K562 (cell line): ENCODE measurements around the gene GAS2L2. TPM values are rescaled to one million over a fixed set of nuclear protein-coding genes. Genes with fewer than 3 reads are reported as not detected.

Experiments used
- ATAC-seq: fragments of 200-7000 bp; cut with Tn5 transposase; 3 replicates; pipeline ENCODE4 v1.9.1; 2020; ENCODE audit warnings: moderate library complexity
- BruUV-seq: library from RNA; stranded (reverse); fragments of 400-500 nt; replicated peaks from 2 replicates; lab custom pipeline; 2021; lab: Mats Ljungman, UMichigan
- CTCF ChIA-PET: fragments of 300-600 bp; formaldehyde crosslinking; extraction: SDS; loops from one replicate; lab custom pipeline; 2021; ENCODE audit warnings: low intra/inter-chr PET ratio; lab: Yijun Ruan, JAX
- POLR2A ChIA-PET: fragments of 300-600, 350-650 bp; sonication (Branson Sonifier 250); formaldehyde crosslinking; extraction: SDS; loops from one replicate; lab custom pipeline; 2021; ENCODE audit warnings: antibody characterized with exemption, inconsistent platforms; lab: Yijun Ruan, JAX
- DNase-seq, 4 experiments: peaks; one replicate each; pipeline versions ENCODE4 v3.0.0 to v3.0.0-alpha.2; 2011 to 2018; ENCODE audit warnings: low spot score in 3 of 4, mixed read lengths in 3 of 4; ENCODE audit errors: extremely low read depth in 1 of 4
- FAIRE-seq: peaks from 2 replicates; lab custom pipeline; 2011; peaks lifted over from hg19 to GRCh38; lab: Jason Lieb, UNC
- H2AFZ ChIP-seq: 2 replicates; pipeline ENCODE4 v1.6.0; 2011; ENCODE audit warnings: low read depth, low read length, control low read depth, inconsistent platforms
- H3K27ac ChIP-seq: fragments of 200-600 bp; 3 replicates; pipeline ENCODE4 v1.8.0; 2011; ENCODE audit warnings: low read depth, mild to moderate bottlenecking, control low read depth, inconsistent platforms, low read length, moderate library complexity, mixed read lengths; ENCODE audit errors: extremely low read depth
- H3K27me3 ChIP-seq, 2 experiments: fragments of 300-600 bp in 1 of 2; 2 replicates in 1 of 2; 3 replicates in 1 of 2; pipeline versions ENCODE4 v1.6.0 to v1.8.0; 2011; ENCODE audit warnings: inconsistent platforms in 2 of 2, low read length in 2 of 2, mild to moderate bottlenecking in 1 of 2, mixed read lengths in 1 of 2, moderate library complexity in 1 of 2; ENCODE audit not compliant: control insufficient read depth in 2 of 2, insufficient read depth in 2 of 2
- H3K36me3 ChIP-seq: fragments of 300-600 bp; 3 replicates; pipeline ENCODE4 v1.8.0; 2011; ENCODE audit warnings: mild to moderate bottlenecking, low read length, inconsistent platforms; ENCODE audit not compliant: control insufficient read depth, insufficient read depth
- H3K4me1 ChIP-seq, 2 experiments: fragments of 200-600 bp in 1 of 2; replicated peaks in 1 of 2; 2 replicates in 1 of 2; 3 replicates in 1 of 2; pipeline versions ENCODE4 v1.5.1 to v1.8.0; 2011; ENCODE audit warnings: inconsistent platforms in 2 of 2, low read length in 2 of 2, mild to moderate bottlenecking in 1 of 2, mixed read lengths in 1 of 2, moderate library complexity in 1 of 2; ENCODE audit not compliant: control insufficient read depth in 2 of 2, insufficient read depth in 2 of 2
- H3K4me2 ChIP-seq: 2 replicates; pipeline ENCODE4 v1.6.1; 2011; ENCODE audit warnings: low read length, control low read depth, inconsistent platforms, mixed read lengths; ENCODE audit not compliant: insufficient read depth
- H3K4me3 ChIP-seq: fragments of 200-600 bp; sonication (generic), shearing (Covaris generic); 2 replicates; pipeline ENCODE4 v1.5.1; 2016; ENCODE audit warnings: control low read depth, inconsistent platforms
- H3K79me2 ChIP-seq: fragments of 200-600 bp; 3 replicates; pipeline ENCODE4 v1.8.0; 2011; ENCODE audit warnings: low read length, inconsistent platforms; ENCODE audit not compliant: control insufficient read depth, insufficient read depth
- H3K9ac ChIP-seq, 2 experiments: 2 replicates each; pipeline versions ENCODE4 v1.6.0 to v1.6.1; 2011; ENCODE audit warnings: low read depth in 2 of 2, low read length in 2 of 2, control low read depth in 1 of 2, inconsistent platforms in 1 of 2, mild to moderate bottlenecking in 1 of 2, mixed read lengths in 1 of 2; ENCODE audit not compliant: insufficient read depth in 1 of 2
- H3K9me1 ChIP-seq: one replicate; pipeline ENCODE4 v1.6.0; 2011; ENCODE audit warnings: inconsistent platforms, mild to moderate bottlenecking, low read length, moderate library complexity; ENCODE audit not compliant: control insufficient read depth, insufficient read depth
- H3K9me3 ChIP-seq: replicated peaks from 2 replicates; pipeline ENCODE4 v1.5.1; 2011; ENCODE audit warnings: low read depth, low read length, inconsistent platforms; ENCODE audit not compliant: control insufficient read depth, insufficient read depth
- H4K20me1 ChIP-seq: replicated peaks from 2 replicates; pipeline ENCODE4 v1.6.1; 2011; ENCODE audit warnings: low read length, inconsistent platforms, mixed read lengths; ENCODE audit not compliant: control insufficient read depth, insufficient read depth
- CBFA2T2 ChIP-seq: fragments of 450-650 bp; conservative IDR thresholded peaks from 2 replicates; pipeline ENCODE4 v1.6.1; 2017; ENCODE audit warnings: mild to moderate bottlenecking
- CBX1 ChIP-seq: sonication (generic); IDR thresholded peaks from 2 replicates; pipeline ENCODE4 v1.6.1; 2016; ENCODE audit warnings: antibody characterized with exemption, low read depth, mild to moderate bottlenecking
- CSDE1 ChIP-seq, 2 experiments: fragments of 450-650 bp; IDR thresholded peaks; 2 replicates each; pipeline ENCODE4 v1.6.1; 2016; ENCODE audit warnings: mild to moderate bottlenecking in 1 of 2
- ELF1 ChIP-seq: fragments of 200-800 bp; sonication (Bioruptor generic); IDR thresholded peaks from 2 replicates; pipeline ENCODE4 v1.6.1; 2016; ENCODE audit warnings: missing genetic modification characterization, missing compliant biosample characterization
- KLF1 ChIP-seq: fragments of 450-650 bp; IDR thresholded peaks from 2 replicates; pipeline ENCODE4 v1.6.1; 2016; ENCODE audit warnings: missing genetic modification characterization, missing compliant biosample characterization
- NFIX ChIP-seq: fragments of 250-450 bp; sonication (Bioruptor Pico); IDR thresholded peaks from 2 replicates; pipeline ENCODE4 v1.4.0; 2020; ENCODE audit warnings: low read depth, mild to moderate bottlenecking, moderate library complexity
- SREBF1 ChIP-seq: fragments of 150-350 bp; IDR thresholded peaks from 2 replicates; pipeline ENCODE4 v1.6.1; 2014; ENCODE audit warnings: antibody characterized with exemption, low read depth, low read length, borderline replicate concordance
- TFE3 ChIP-seq: fragments of 450-650 bp; formaldehyde crosslinking; IDR thresholded peaks from 2 replicates; pipeline ENCODE4 v1.4.0; 2020; ENCODE audit warnings: mild to moderate bottlenecking, mixed read lengths
- ZBTB1 ChIP-seq: sonication (generic); formaldehyde crosslinking; IDR thresholded peaks from 2 replicates; pipeline ENCODE4 v1.8.1; 2023; ENCODE audit warnings: missing genetic modification reagents, low read depth, mild to moderate bottlenecking, borderline replicate concordance
- ZBTB49 ChIP-seq: sonication (generic); formaldehyde crosslinking; IDR thresholded peaks from 2 replicates; pipeline ENCODE4 v1.8.0; 2022; ENCODE audit warnings: missing genetic modification reagents, mild to moderate bottlenecking, borderline replicate concordance
- ZNF445 ChIP-seq: fragments of 250-450 bp; sonication (Bioruptor Pico); IDR thresholded peaks from 2 replicates; pipeline ENCODE4 v1.4.0; 2020; ENCODE audit warnings: low read depth, mild to moderate bottlenecking, moderate library complexity
- WGBS: fragments of 100-300 bp; shearing (Covaris generic); methylation state at CpG from one replicate; pipeline ENCODE4 v1.1.6; 2016; ENCODE audit warnings: low coverage, mixed read lengths; ENCODE audit not compliant: insufficient coverage; ENCODE audit errors: missing lambda C conversion rate; 5-methylcytosine and 5-hydroxymethylcytosine counted together
- in situ Hi-C: fragments of 300-500 bp; cut with MboI; formaldehyde crosslinking; loops from 4 replicates; pipeline ENCODE4 v1.15.0; 2018; ENCODE audit warnings: inconsistent platforms, mixed read lengths
- intact Hi-C: fragments of 100-400 bp; cut with micrococcal nuclease; formaldehyde crosslinking; loops from 2 replicates; pipeline ENCODE4 v1.14.2; 2022
- polyA plus RNA-seq, 8 experiments: library from polyadenylated mRNA; depleted of rRNA in 4 of 8; stranded (reverse) in 5 of 8; unstranded in 3 of 8; fragments of >200 nt; fragmentation: Nextera tagmentation in 2 of 8; fragmentation: Illumina TruSeq in 1 of 8; extraction: Ambion mirVana in 2 of 8; extraction: Trizol in 1 of 8; gene quantifications; 2 replicates each; pipeline versions ENCODE4 v1.2.1 to v1.2.3, GENCODE V29; 2011 to 2014; ENCODE audit warnings: inconsistent platforms in 1 of 8, missing spikeins in 1 of 8
- total RNA-seq, 7 experiments: library from RNA; depleted of rRNA in 6 of 7; stranded (reverse); fragments of >200 nt in 6 of 7; fragmentation: Illumina TruSeq in 2 of 7; extraction: Trizol in 2 of 7; gene quantifications; 2 replicates each; pipeline versions ENCODE4 v1.2.1 to v1.2.3, GENCODE V29; 2011 to 2021; ENCODE audit warnings: low replicate concordance in 1 of 7
- TF ChIP-seq, protein P1 (sequence below): fragments of 250-450 bp; sonication (Bioruptor Pico); IDR thresholded peaks from 2 replicates; pipeline ENCODE4 v1.5.0; 2022; ENCODE audit warnings: mild to moderate bottlenecking

Gene GAS2L2
- total and polyA plus RNA-seq, 9 of the 15 experiments (the other 6 are each of a cell fraction or from before 2014, with no cell fraction given) = not detected

DNA sequence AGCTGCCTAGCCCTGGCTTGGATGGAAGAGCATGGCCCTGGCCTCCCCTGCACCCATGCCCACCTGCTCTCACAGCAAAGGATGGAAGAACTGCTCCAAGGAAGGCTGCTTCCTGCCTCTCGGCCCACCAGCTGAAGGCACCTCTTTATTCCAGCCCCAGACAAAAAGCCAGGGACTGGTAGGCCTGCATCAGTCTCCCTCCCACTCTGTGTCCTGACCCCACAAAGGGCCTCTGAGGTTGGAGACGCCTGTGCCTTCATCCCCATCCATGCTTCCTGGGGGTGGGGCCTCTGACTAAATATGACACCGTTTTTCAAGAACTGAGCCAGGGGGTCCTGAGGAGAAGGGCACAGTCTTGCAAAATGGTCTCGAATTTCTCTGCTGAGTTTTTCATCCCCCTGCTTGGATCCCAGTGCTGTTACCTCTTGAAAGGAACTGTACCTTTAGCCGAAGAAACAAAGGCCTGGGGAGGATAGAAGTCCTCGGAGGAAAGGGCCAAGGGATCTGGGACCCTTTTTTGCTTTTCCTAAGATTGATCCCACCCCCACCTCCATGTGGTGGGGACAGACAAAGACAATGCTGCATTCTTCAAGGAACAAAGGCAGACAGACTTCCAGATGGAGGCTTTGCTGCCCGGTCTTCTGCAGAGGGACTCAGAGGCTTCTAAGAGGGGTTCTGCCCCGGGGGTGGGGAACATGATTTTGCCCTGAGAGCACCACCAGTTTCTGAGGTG is 12.9 kb upstream of the GAS2L2 start:
- no peaks in the 10 kb centered on the region for H3K36me3 ChIP-seq
- TF ChIP-seq, protein P1, sequence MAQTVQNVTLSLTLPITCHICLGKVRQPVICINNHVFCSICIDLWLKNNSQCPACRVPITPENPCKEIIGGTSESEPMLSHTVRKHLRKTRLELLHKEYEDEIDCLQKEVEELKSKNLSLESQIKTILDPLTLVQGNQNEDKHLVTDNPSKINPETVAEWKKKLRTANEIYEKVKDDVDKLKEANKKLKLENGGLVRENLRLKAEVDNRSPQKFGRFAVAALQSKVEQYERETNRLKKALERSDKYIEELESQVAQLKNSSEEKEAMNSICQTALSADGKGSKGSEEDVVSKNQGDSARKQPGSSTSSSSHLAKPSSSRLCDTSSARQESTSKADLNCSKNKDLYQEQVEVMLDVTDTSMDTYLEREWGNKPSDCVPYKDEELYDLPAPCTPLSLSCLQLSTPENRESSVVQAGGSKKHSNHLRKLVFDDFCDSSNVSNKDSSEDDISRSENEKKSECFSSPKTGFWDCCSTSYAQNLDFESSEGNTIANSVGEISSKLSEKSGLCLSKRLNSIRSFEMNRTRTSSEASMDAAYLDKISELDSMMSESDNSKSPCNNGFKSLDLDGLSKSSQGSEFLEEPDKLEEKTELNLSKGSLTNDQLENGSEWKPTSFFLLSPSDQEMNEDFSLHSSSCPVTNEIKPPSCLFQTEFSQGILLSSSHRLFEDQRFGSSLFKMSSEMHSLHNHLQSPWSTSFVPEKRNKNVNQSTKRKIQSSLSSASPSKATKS (CRISPR knock-in tag) = no peak
- TF ChIP-seq NFIX (CRISPR knock-in tag) = no peak
- no peak for TF ChIP-seq ELF1 (tag)
- no peak for TF ChIP-seq KLF1
- no peak for TF ChIP-seq CBFA2T2
- no peak for TF ChIP-seq SREBF1
- TF ChIP-seq ZBTB49 (CRISPR knock-in tag) = no peak
- no peak for TF ChIP-seq ZBTB1 (CRISPR knock-in tag)
- no peak for TF ChIP-seq ZNF445 (CRISPR knock-in tag)
- no peak for TF ChIP-seq TFE3 (CRISPR knock-in tag)
- no peak for TF ChIP-seq CBX1
- no peak for TF ChIP-seq CSDE1 (IDR thresholded peaks at IDR 0.05)
- in situ Hi-C loops (loop anchor here (5.0 kb wide), 1 partner anchor 41 kb away; the partner anchor contains the start of gene TAF15), intact Hi-C loops (loop anchor here (10.0 kb wide), 1 partner anchor 179 kb away; the partner anchor contains the start of gene LYZL6)
- peaks cover 28 to 72% of the 10 kb centered on the region in 2 experiments; a peak in 4 of 5 replicates for H3K27me3 ChIP-seq
- H3K9ac ChIP-seq = no peak overlapping the region
- FAIRE-seq = no peak
- H2AFZ ChIP-seq = no peak overlapping the region
- H3K79me2 ChIP-seq = no peaks in the 10 kb centered on the region
- H3K9me1 ChIP-seq = peaks cover 3% of the 10 kb centered on the region
- no peak overlapping the region for H3K4me2 ChIP-seq
- 4% methylated on average over 8 of the region's 8 CpGs for WGBS
- H3K27ac ChIP-seq = no peak overlapping the region
- H3K9me3 ChIP-seq = no peaks in the 10 kb centered on the region
- ChIA-PET CTCF (interaction anchor here (2.3 to 2.6 kb wide), 2 partner anchors 39 to 42 kb away, joined by 20 to 26 read pairs; partner anchors contain the start of gene TAF15), POLR2A (no interaction called here)
- no TSS peak for BruUV-seq
- H3K4me3 ChIP-seq = no peak overlapping the region
- DNase-seq = no peak
- H3K4me1 ChIP-seq = peaks cover 0 to 22% of the 10 kb centered on the region in 2 experiments; a peak in 3 of 5 replicates
- H4K20me1 ChIP-seq = no peaks in the 10 kb centered on the region
- no peak for ATAC-seq
